Endodermal cell (in vitro differentiated cells): ENCODE results near the gene ZNF536. TPM values are rescaled to one million over a fixed set of nuclear protein-coding genes. Genes with fewer than 3 reads are reported as not detected.

ENCODE experiments used
- DNase-seq: peaks from one replicate; pipeline ENCODE4 v3.0.0-alpha.2; 2017
- H3K27ac ChIP-seq: 2 replicates; pipeline ENCODE4 v1.5.1; 2013; ENCODE audit warnings: mild to moderate bottlenecking, low read depth, low read length, moderate library complexity
- H3K27me3 ChIP-seq: 2 replicates; pipeline ENCODE4 v1.6.1; 2013; ENCODE audit warnings: mild to moderate bottlenecking, low read length, moderate library complexity; ENCODE audit not compliant: insufficient read depth, control insufficient read depth, poor library complexity, severe bottlenecking
- H3K36me3 ChIP-seq: 2 replicates; pipeline ENCODE4 v1.7.0; 2013; ENCODE audit warnings: mild to moderate bottlenecking, low read length, moderate library complexity; ENCODE audit not compliant: control insufficient read depth, insufficient read depth
- H3K4me1 ChIP-seq: one replicate; pipeline ENCODE4 v1.7.0; 2013; ENCODE audit warnings: low read length; ENCODE audit not compliant: control insufficient read depth, insufficient read depth
- H3K4me3 ChIP-seq: 2 replicates; pipeline ENCODE4 v1.5.1; 2013; ENCODE audit warnings: mild to moderate bottlenecking, low read length, moderate library complexity
- H3K9ac ChIP-seq: 2 replicates; pipeline ENCODE4 v1.6.1; 2013; ENCODE audit warnings: mild to moderate bottlenecking, low read length, moderate library complexity; ENCODE audit not compliant: poor library complexity, severe bottlenecking; ENCODE audit errors: extremely low read depth
- H3K9me3 ChIP-seq: 2 replicates; pipeline ENCODE4 v1.6.1; 2013; ENCODE audit warnings: mild to moderate bottlenecking, low read length, moderate library complexity; ENCODE audit not compliant: control insufficient read depth
- H3K27ac Mint-ChIP-seq: 2 replicates; pipeline ENCODE4 v1.8.0; 2020; ENCODE audit warnings: mixed read lengths
- H3K27me3 Mint-ChIP-seq: 2 replicates; pipeline ENCODE4 v1.8.0; 2021; ENCODE audit warnings: mild to moderate bottlenecking, mixed read lengths; ENCODE audit not compliant: insufficient read depth
- H3K36me3 Mint-ChIP-seq: 2 replicates; pipeline ENCODE4 v1.8.0; 2020; ENCODE audit warnings: low read depth, mixed read lengths
- H3K4me1 Mint-ChIP-seq: 2 replicates; pipeline ENCODE4 v1.8.0; 2020; ENCODE audit warnings: mixed read lengths
- H3K4me3 Mint-ChIP-seq: 2 replicates; pipeline ENCODE4 v1.8.0; 2020; ENCODE audit warnings: mild to moderate bottlenecking, moderate library complexity, mixed read lengths
- H3K9me3 Mint-ChIP-seq: 2 replicates; pipeline ENCODE4 v1.8.0; 2020; ENCODE audit warnings: mild to moderate bottlenecking, mixed read lengths
- WGBS, 2 experiments: methylation state at CpG; one replicate each; pipeline versions ENCODE4 v1.1.5 to v1.1.7; 2013; ENCODE audit warnings: missing lambda C conversion rate in 2 of 2, mixed read lengths in 1 of 2; ENCODE audit not compliant: insufficient coverage in 1 of 2, insufficient read length in 1 of 2; 5-methylcytosine and 5-hydroxymethylcytosine counted together
- total RNA-seq, 2 donors: library from RNA; stranded (reverse); fragmentation: NEBNext Ultra II Directional in 1 of 2; extraction: Animal tissue kit (Norgen Biotek cat#: 25700) in 1 of 2; gene quantifications; 2 replicates in 1 of 2; 3 replicates in 1 of 2; pipeline ENCODE4 v1.2.1, GENCODE V29; 2021
- TF ChIP-seq, protein P1 (sequence below): fragments of 200-600 bp; sonication (generic); conservative IDR thresholded peaks from 2 replicates; pipeline ENCODE4 v1.5.0; 2021; ENCODE audit warnings: antibody characterized with exemption, mild to moderate bottlenecking

The ZNF536 gene
- total RNA-seq, 2 donors from 2014 or later = not detected

DNA sequence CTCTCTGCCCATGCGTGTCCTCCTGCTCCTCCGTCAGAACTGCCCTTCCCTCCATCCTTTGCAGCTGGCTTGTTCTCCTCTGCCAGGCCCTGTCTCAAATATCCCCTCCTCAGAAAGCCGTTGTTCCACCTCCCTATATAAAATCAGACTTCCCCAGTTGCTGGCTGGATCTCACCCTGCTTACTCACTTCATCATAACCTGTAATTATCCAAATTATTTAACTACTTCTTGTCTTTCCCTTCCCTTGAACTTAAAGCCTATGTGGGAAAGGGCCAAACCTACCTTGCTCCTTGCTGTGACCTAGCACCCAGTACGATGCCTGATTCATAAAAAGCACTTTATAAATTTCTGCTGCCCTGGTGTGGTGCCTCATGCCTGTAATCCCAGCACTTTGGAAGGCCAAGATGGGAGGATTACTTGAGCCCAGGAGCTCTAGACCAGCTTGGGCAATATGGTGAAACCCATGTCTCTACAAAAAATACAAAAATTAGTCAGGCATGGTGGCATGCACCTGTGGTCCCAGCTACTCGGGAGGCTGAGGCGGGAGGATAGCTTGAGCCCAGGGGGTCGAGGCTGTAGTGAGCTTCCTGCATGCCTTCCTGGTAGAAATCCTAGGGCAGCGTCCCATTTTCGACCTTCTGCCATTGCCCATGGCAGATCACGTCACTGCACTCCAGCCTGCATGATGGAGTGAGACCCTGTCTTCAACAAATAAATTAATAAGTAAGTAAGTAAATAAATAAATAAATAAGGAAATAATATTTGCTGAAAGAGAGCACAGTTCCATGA is 39.5 kb upstream of the ZNF536 start:
- H3K36me3 ChIP-seq = no peaks in the 10 kb centered on the region
- no peak overlapping the region for H3K4me3 ChIP-seq
- Mint-ChIP-seq H3K4me1 (no peaks in the 10 kb centered on the region), H3K27me3 (peaks cover 7% of the 10 kb centered on the region), H3K36me3 (no peaks in the 10 kb centered on the region), H3K27ac (no peak overlapping the region), H3K4me3 (no peak overlapping the region), H3K9me3 (no peaks in the 10 kb centered on the region)
- H3K9ac ChIP-seq = no peak overlapping the region
- TF ChIP-seq, protein P1, sequence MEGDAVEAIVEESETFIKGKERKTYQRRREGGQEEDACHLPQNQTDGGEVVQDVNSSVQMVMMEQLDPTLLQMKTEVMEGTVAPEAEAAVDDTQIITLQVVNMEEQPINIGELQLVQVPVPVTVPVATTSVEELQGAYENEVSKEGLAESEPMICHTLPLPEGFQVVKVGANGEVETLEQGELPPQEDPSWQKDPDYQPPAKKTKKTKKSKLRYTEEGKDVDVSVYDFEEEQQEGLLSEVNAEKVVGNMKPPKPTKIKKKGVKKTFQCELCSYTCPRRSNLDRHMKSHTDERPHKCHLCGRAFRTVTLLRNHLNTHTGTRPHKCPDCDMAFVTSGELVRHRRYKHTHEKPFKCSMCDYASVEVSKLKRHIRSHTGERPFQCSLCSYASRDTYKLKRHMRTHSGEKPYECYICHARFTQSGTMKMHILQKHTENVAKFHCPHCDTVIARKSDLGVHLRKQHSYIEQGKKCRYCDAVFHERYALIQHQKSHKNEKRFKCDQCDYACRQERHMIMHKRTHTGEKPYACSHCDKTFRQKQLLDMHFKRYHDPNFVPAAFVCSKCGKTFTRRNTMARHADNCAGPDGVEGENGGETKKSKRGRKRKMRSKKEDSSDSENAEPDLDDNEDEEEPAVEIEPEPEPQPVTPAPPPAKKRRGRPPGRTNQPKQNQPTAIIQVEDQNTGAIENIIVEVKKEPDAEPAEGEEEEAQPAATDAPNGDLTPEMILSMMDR = no peak
- H3K27me3 ChIP-seq = no peaks in the 10 kb centered on the region
- H3K9me3 ChIP-seq = no peaks in the 10 kb centered on the region
- WGBS, 2 experiments = 87 to 97% methylated on average over 6 to 9 of the region's 10 CpGs
- no peak overlapping the region for H3K27ac ChIP-seq
- H3K4me1 ChIP-seq = no peaks in the 10 kb centered on the region
- DNase-seq = peak; percentile 11

DNA sequence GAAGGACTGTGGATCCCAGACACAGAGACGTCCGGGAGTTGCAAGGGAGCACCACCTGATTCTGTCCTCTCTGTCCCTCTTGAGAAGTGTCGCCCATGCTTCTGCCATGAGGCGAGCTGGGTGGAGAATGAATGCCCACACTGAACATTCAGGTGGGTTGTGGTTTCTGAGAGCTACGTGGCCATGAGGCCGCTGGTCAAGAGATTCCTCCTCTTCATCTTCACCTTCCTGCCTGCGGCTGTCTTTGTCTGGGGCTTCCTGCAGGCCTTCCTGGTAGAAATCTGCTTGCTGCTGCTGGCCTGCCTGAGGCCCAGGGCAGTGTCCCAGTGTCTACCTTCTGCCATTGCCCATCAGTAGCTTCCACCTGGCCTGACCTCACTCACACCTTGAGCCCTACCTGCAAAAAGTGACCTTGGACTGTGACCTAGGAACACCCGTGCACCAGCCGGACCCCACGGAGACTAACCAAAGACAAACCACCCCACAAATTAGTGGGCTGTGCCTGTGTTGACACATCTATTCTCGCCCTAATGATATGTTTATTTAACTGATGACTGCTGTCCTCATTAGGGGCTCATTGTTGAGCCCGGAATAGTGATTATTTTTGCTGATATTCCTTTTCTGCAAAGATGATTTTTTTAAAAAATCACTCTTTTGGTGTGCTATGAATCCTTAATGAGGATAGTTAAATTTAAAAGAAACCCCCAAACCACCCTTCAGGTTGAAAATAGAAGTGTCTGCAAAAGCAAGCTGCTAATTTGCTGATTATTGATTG is 38.7 kb upstream of the ZNF536 start:
- H3K27me3 ChIP-seq = no peaks in the 10 kb centered on the region
- no peak overlapping the region for H3K27ac ChIP-seq
- no peaks in the 10 kb centered on the region for H3K4me1 Mint-ChIP-seq
- H3K9me3 Mint-ChIP-seq = no peaks in the 10 kb centered on the region
- peaks cover 7% of the 10 kb centered on the region for H3K27me3 Mint-ChIP-seq
- H3K36me3 ChIP-seq = no peaks in the 10 kb centered on the region
- no peaks in the 10 kb centered on the region for H3K9me3 ChIP-seq
- H3K36me3 Mint-ChIP-seq = no peaks in the 10 kb centered on the region
- no peak overlapping the region for H3K4me3 ChIP-seq
- DNase-seq = peak; percentile 8
- no peaks in the 10 kb centered on the region for H3K4me1 ChIP-seq
- WGBS, 2 experiments = 92 to 98% methylated on average over 8 to 12 of the region's 12 CpGs
- H3K9ac ChIP-seq = no peak overlapping the region
- TF ChIP-seq, protein P1 = no peak
- H3K27ac Mint-ChIP-seq = no peak overlapping the region
- no peak overlapping the region for H3K4me3 Mint-ChIP-seq

DNA sequence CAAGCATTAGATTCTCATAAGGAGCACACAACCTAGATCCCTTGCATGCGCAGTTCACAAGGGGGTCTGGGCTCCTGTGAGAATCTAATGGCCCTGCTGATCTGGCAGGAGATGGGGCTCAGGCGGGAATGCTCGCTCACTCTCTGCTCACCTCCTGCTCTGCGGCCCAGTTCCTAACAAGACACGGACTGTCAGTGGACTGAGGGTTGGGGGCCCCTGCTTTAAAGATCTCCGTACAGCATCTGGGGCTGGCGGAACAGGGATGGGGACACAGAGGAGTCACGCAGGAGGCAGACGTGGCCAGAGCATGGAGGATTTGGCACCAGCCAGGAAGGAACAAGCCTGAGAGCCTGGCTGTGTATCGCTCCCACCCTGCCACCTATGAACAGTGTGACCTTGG is 37.3 kb upstream of the ZNF536 start:
- H3K36me3 Mint-ChIP-seq = no peaks in the 10 kb centered on the region
- no peaks in the 10 kb centered on the region for H3K27me3 ChIP-seq
- no peaks in the 10 kb centered on the region for H3K9me3 Mint-ChIP-seq
- no peaks in the 10 kb centered on the region for H3K9me3 ChIP-seq
- H3K4me3 Mint-ChIP-seq = no peak overlapping the region
- no peaks in the 10 kb centered on the region for H3K4me1 Mint-ChIP-seq
- TF ChIP-seq, protein P1 = no peak
- WGBS, 2 experiments = 89 to 90% methylated on average over 8 to 10 of the region's 10 CpGs
- no peak overlapping the region for H3K27ac ChIP-seq
- no peak overlapping the region for H3K27ac Mint-ChIP-seq
- H3K4me3 ChIP-seq = no peak overlapping the region
- peak; percentile 32 for DNase-seq
- H3K36me3 ChIP-seq = no peaks in the 10 kb centered on the region
- no peak overlapping the region for H3K9ac ChIP-seq
- H3K4me1 ChIP-seq = no peaks in the 10 kb centered on the region
- H3K27me3 Mint-ChIP-seq = peaks cover 7% of the 10 kb centered on the region
